A673 (cell line): ENCODE results near the gene SSTR4.

Experiments
- CTCF ChIP-seq: fragments of 300-800, 200-600 bp; sonication (generic); conservative IDR thresholded peaks from 2 replicates; pipeline ENCODE4 v1.5.1; 2017; ENCODE audit warnings: low read depth, mild to moderate bottlenecking, antibody characterized with exemption, low read length, moderate library complexity, mixed read lengths
- EZH2 ChIP-seq: fragments of 200-600 bp; sonication (generic); IDR thresholded peaks from 2 replicates; pipeline ENCODE4 v1.6.1; 2017; ENCODE audit warnings: borderline replicate concordance, low read depth, mild to moderate bottlenecking, mixed read lengths, antibody characterized with exemption, low read length; ENCODE audit not compliant: poor library complexity, severe bottlenecking

DNA sequence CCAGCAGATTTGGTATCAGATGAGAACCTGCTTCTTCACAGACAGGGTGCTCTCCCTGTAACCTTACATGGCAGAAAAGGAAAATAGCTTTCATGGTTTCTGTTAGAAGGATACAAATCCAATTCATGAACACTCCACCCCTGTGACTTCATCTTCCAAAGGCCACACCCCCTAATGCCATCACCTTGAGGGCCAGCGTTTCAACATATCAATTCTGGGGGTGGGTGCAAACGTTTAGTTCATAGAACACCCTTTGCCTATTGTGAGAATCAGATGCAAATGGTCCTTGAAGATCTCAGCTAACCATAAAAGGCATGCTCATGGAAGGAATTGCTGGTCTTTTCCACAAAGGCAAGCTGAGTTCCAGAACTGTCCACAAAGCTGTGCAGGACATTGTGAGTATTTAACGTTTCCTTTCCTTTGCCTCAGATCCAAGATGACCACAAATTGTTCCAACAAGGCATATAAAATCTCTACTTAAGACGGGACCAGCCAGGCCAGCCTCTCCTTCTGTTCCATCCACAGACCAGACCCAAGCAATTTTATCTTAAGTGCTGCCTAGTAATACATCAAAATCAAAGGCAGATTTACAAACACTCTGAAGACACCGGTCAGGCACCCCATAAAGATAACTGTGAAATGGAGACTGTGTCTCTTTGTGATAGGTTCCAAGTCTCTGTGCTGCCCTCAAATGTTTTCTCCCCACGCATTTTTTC is 34.7 kb upstream of the SSTR4 start:
- TF ChIP-seq CTCF (no peak), EZH2 (no peak)
